NCI-H345 treated with DMSO at 0.1 percent for 48 hours (cell line): Measurements from ENCODE around the gene NDC80.
"Not testable (repeated sequence)": the region's sequence is repeated elsewhere in the genome, so short reads cannot be mapped to it uniquely, and the experiment has no call there.

Source experiments
- DNase-seq: peaks from one replicate; lab custom pipeline; 2025; ENCODE audit not compliant: unreplicated experiment; lab: John Stamatoyannopoulos, UW

NDC80 gene

DNA sequence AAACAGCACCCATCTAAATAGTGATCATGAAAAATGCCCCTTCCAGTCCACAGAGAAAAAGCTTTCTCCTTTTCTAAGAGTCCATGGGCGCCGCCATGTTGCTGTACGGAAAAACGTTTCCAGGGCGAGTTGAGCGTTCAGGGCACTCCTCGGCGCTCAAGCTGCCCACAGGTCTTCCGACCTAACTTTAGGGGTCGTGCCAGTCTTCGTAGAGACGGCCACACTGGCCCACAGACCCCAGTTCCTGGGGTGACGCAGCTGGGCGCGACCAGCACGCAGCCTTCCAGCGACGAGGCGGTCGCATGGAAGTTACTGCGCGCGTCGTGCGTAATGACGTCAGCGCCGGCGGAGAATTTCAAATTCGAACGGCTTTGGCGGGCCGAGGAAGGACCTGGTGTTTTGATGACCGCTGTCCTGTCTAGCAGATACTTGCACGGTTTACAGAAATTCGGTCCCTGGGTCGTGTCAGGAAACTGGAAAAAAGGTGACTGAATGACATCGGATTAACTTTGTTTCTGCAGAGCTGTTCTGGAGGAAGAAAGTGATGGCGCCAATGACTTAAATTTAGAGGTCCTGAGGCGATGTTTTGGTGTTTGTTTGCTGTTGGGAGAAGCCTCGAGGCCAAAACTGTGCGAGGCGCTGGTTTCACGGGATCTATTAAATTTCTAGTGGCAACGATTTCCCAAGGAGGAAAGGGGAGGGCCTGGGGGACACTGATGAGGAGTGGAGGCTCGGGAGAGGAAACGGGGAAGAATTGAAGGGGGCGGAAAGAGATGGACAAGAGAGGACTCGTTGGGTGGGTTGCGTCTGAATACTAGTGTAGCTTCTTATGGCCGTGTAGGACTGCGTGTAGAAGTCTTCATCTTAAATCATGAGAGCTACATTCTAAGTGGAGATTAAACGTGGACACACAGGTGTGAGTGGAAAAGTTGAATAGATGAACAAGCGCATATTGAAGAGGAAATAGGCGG lies at the start of gene NDC80, which contains the start of gene METTL4:
NDC80 (plus strand) TSS at position 358 of the 971 bp plus-strand sequence. CDS start 1,429 bp downstream, outside the sequence.
METTL4 (minus strand) TSS at position 306 of the 971 bp plus-strand sequence. CDS start 4,289 bp downstream, outside the sequence.
- peak; percentile 79 for DNase-seq

DNA sequence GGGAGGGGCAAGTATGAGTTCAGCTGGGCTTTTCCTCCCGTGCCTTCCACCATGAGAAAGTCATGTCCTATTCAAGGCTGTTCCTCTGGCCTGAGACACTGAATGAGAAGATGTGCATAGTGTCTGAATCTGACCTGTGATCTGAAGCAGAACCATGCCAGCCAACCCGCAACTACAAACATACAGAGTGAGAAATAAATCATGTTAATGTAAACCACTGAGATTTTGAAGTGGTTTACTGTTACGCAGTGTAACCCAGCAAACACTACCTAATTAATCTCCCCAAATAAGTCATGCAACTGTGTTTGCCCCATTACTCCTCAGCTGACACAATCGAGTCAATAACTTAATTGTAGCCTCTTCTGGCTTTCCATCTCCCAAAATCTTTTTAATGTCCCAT lies 49.2 kb upstream of the NDC80 start:
- no peak for DNase-seq

DNA sequence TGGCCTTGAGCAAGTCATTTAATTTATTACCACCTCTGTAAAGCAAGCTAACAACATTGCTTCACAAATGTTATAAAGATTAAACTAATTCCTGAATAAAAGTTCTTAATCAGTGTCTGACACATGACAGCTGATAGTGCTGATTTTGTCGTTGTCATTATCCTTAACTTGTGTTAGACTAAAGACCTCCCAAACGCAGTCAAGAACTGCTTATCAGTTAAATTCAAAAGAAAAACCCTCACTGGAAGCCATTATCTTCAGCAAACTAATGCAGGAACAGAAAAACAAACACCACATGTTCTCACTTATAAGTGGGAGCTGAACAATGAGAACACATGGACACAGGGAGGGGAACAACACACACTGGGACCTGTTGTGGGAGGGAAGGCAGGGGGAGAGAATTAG lies 46.6 kb upstream of the NDC80 start:
- DNase-seq, result not testable (repeated sequence)

DNA sequence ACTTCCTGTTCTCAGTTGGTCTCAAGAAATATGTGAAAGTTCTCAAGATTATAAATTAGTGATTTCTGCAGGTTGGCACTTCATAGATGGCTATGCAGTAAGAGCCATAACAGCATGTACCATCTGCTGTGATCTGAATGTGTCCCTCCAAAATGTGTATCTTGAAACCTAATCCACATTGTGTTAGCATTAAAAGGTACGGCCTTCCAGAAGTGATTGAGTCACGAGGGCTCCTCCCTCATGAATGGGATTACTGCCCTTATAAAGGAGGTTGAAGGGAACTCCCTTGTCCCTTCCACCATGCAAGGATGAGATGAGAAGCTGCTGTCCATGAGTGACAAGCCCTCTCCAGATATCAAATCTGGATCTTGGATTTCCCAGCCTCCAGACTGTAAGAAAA lies 45.0 kb upstream of the NDC80 start:
- no peak for DNase-seq

DNA sequence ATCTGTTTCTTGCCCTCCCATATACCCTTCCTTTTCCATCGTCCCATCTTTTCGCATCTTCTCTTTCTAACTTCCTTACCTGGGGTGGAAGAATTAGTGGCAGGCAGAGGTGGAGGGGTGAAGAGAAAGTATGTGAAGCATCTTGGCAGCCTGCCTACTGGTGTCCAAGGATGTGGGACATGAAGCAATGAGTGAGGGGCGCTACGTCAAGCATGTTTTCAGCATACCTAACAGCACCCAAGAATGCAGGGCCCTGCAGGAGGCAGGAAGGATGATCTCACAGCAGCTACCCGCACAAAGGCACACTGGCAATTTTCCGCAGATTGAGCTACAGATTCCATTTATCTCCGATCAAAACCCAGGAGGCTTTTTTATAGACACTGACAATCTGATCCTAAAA lies 42.2 kb upstream of the NDC80 start:
- no peak for DNase-seq

DNA sequence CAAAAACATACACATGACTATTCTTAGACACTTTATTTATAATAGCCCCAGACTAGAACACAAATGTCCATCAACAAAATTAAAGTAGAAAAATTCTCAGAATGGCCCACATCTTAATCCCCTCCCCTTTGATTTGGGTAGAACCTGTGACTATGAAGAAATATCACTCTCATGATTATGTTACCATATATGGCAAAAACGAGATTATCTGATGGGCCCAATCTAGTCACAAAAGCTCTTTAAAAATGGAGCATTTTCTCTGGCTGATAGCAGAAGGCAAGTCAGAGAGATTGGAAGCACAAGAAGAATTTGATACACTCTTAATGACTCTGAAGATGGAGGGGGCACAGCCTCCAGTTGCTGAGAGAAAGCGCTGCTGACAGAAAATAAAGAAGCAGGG lies 39.6 kb upstream of the NDC80 start:
- no peak for DNase-seq

DNA sequence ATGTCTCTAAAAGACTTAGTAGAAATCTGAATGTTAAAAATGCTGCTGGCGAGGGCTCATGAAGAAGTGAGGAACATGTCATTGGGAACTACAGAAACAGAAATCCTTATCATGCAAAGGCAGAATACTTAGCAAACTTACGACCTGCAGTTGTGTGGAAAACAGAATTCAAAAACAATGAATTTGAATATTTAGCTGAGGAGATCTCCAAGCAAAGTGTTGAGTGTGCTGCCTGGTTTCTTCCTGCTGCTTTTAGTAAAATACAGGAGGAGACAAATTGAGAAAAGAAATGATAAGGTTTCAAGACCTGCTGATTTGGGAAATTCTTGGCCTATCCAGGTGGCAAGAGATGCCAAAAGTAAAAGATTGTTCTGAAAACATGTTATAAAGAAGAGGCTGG lies 38.6 kb upstream of the NDC80 start:
- no peak for DNase-seq

DNA sequence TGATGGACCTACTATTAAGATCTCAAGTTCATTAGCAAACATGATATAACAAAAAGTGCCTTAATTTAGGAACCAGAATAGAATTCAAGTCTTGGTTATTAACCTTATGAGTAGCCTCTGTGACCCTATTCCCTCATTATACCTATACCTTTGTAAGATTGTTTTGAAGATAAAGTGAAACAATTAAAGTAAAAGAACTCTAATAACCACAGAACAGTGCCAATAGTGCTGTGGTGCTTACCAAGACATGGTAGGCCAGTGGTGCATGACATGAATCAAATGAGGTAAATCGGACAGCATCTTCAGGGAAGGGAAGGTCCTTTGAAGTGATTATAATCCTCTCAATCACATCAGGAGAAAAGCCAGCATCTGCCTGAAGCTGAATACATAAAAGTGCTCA lies 36.5 kb upstream of the NDC80 start:
- no peak for DNase-seq

DNA sequence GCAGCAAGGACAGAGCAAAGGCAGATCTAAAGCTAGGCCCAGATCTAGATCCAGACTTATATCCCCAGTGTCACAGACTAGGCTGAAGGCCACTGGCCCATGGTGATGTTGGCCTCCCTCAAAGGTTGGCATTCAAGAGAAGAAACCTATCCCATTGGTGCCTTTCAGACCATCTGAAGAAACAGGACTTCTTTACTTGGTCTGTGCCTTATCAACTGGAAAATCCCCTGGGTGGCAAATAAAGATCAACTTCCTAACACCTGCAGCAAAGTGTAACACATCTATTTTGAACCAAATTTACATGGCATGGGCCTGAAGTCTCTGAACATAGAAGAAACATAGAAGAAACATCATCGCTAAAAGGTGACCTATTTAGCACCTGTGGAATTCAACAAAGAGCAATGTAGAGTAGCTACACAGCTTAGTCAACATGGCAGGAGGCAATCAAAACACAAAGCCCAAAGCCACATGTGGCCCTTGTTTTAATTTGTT lies 35.9 kb upstream of the NDC80 start:
- DNase-seq, result no peak

DNA sequence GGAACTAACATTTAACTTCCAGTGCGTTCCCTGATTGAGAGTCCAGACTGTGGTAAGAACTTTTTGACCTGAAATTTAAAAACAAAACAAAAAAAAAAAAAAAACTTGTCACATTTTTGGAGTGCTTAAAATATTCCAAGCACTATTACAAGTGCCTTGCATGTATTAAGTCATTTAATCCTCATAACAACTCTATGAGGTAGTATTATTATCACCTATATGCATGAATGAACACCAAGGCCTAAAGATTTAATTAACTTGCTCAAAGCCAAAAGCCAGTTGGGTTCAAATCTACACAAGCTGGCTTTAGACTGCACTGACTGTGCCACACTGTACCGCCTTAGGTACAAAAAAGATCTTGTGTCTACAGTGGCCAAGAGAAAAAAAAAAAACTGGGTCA lies 35.3 kb upstream of the NDC80 start:
- no peak for DNase-seq

DNA sequence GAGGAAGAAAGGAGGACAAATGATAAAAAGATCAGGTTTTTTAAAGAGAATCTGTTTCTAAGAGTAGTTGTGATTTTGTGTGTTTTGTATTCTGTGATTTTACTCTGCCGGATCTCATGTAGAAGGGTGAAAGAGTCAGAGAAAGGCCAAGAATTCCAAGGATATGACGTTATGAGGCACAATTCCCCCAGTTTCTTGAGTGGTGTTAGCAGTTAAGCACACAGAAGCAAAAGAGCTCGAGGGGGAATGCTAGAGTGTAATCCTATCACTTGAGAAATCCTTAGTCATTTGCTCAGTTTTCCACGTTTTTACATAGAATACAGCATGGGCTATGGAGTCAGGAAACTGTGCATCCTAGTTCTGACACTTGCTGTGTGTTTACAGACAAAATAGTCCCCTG lies 34.9 kb upstream of the NDC80 start:
- no peak for DNase-seq

DNA sequence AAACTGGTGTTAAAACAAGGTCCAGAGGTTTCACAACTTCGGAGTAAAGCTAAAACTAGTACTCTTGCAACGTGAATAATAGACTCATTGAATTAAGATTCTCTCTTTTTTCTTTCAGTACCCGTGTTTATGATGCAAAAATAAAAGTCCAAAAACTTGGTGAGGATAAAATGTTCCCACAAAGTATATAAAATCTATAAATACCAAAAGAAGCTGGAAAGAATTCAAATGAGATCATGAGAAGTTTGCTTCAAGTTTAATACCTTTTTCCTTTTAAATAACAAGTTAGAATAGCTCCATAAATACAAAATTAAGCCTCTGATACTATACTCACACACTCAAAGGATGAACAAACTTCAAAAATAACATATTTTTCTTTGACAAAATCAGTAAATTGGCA lies 34.1 kb upstream of the NDC80 start:
- no peak for DNase-seq

DNA sequence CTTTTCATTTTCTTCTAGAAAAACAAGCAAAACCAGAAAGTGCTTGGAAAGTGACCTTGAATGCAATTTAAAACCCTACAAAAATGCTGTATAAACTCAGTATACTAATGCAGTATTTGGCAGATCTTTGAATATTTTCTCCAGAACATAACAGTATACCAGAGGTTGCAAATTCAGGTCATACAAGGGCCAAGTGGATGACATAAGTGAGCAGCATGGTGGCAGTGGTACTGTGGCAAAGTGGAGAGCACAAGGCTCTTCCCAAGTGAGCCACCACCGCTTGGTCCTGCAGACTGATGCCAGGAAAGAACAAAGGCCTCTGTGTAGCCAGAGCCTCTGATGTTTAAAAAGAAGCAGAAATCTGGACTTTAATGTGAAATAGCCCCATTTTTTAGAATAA lies 33.1 kb upstream of the NDC80 start:
- DNase-seq, result no peak

DNA sequence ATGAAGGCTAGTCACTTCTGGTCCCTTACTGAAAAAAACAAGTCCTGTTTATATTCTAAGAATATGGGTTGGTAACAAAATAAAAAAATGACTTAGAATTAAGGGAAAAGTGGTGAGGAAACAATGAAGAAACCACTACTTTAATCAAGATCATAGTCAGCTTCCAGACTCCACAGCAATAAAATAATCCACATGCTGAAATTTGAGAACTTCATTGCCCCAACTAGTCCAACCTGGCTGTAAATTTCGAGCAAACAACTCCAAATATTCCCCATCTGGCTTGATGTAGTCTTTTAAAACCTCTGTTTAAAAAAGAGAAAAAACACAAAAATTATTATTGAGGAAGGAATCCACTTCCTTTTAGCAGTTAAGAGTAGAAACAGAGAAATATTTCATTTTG lies 32.5 kb upstream of the NDC80 start:
- no peak for DNase-seq

DNA sequence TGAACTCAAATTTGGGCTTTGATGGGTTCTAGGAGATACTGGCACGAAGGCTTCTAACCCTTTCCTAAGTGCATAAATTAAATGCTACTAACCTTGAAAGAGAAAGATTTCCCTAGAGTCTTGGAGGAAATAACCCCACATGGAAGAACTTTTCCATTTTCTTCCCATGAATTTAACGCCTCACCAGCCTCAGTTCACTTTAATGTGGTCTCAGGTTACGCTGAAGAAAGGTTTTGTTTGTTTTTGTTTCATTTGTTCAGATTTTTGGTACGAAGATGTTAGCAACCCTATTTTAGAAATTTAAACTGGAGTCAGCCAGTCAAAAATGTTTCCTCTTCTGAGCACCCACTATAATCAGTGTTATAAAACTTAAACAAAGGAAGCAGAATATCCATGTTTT lies 30.8 kb upstream of the NDC80 start:
- DNase-seq, result no peak

DNA sequence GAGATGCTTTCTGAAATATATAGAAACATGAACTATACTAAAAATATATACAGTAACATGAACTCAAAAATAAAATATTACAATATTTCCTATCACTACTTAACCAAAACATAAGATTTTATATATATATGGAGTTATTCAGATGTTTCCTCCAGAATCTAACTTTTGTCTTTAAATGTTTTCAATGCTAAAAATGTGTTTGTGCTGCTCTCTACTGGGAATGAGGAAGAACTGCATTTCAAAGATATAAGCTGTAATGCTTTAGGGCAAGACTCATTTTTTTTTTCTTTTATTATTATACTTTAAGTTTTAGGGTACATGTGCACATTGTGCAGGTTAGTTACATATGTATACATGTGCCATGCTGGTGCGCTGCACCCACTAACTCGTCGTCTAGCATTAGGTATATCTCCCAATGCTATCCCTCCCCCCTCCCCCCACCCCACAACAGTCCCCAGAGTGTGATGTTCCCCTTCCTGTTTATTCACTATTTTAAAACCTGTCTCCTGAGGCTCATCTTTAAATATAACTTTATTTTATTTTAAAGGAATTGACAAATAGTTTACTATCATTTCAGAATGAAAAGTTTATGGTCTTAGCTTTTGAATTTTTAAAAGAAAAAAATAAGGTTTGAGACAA lies 29.3 kb upstream of the NDC80 start:
- DNase-seq, result peak; percentile 22

DNA sequence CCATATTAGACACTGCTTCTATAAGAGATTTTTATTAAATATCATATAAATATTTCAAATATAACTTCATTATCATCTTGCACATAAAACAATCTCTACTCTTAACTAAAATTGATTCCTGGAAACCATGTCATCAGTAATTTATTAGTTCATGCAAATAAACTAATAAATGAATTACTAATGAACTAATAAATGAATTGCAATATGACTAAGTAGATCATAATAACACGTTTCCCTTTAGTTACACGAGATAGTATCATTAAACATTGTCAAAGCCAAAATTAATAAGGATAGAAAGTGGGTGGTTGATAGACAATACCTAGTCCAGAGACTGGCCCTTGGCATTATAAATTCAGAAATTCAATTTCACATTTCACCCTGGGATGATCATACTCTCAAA lies 26.2 kb upstream of the NDC80 start:
- no peak for DNase-seq

DNA sequence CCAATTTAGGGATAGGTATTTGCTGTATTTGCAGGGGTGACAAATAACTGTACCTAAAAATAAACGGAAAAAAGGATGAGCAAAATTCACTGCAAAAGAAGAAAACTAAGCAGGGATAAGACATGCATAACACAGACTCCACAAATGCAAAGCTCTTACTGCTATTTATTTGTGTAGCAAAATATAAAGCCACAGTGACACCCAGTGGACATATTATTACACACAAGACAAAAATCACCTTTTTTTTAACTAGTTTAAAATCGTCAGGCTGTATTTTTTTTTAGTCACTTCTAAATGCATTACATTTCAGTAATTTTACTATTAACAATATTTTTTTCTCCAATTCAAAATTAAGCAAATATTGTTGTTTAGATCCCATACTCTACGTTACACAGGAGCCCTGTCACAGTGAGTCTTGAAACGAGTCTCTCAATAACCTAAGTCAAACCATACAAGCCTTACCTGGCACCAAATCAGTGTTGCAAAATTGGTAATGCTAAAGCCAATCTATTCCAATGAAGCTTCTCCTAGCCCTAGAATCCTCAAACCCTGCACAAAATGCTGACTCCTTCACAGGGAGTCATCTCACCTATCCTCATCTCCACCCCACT lies 23.8 kb upstream of the NDC80 start:
- DNase-seq, result peak; percentile 32

DNA sequence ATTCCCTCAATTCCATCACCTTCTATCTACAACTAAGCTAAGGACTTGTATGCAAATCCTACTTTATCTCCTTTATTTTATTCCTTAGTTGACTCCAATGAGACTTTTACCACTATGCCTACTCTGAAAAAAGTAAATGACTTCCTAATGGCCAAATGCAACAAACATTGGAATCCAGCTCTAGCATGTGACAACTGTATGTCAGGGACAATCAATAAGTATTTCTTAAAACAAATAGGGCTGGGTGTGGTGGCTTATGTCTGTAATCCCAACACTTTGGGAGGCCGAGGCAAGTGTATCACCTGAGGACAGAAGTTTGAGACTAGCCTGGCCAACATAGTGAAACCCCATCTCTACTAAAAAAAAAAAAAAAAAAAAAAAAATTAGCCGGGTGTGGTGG lies 21.9 kb upstream of the NDC80 start:
- DNase-seq, result no peak

DNA sequence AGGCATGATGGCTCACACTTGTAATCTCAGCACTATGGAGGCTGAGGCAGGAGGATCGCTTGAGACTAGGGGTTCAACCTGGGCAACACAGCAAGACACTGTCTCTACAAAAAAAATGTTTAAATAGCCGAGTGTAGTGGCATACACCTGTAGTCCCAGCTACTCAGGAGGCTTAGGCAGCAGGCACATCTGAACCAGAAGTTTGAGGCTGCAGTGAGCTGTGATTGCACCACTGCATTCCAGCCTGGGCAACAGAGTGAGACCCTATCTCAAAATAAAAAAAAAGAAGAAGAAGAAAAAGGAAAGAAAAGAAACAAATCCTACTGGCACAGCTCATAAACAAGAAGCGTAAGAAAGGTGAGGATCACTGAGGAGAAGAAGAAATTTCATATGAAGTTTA lies 19.9 kb upstream of the NDC80 start:
- DNase-seq, result no peak

DNA sequence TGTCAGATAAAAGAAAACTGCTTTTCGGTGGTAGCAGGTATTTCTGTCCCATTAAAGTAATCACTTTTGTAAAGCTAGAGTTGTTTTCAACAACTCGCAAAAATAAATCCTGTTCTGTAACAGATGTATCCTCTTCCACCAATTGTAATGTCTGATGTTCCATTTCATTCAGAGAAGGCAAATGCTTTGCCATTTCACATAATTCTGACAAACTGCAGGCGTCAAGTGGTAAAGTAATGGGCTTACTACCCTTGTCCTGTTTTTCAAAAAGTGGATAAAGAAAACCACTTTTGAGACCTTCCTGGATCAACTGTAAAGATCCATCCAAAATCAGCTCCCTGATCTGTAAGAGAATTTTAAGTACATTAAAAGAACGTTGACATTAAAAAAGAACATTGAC lies 16.7 kb upstream of the NDC80 start:
- no peak for DNase-seq

DNA sequence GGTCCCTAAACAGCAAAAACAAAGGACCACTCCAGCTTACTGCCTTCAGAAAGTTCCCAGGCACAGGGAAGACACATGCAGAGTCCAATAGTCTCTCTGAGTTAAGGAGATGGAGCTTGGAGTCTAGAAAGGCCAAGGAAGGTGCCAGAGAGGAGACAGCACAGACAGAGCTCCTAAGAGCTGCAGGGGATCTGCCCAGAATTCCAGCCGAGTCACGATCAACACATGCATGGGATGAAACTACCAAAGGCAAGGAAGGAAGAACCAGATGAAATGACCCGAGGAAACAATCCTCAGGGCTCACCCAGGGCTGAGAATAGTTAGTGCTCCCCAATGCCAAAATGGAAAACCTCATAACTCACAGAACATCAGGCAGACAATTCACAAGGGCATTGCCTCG lies 15.5 kb upstream of the NDC80 start:
- DNase-seq, result no peak
